IMR-90 (cell line): ENCODE data around the gene ATP11A. TPM values are rescaled to one million over a fixed set of nuclear protein-coding genes. Genes with fewer than 3 reads are reported as not detected.

ENCODE experiments used
- ATAC-seq: fragments of 200-7000 bp; cut with Tn5 transposase; 2 replicates; pipeline ENCODE4 v1.9.1; 2020; ENCODE audit warnings: low read depth, mild to moderate bottlenecking, moderate library complexity
- BruUV-seq: library from RNA; stranded (reverse); fragments of 400-500 nt; replicated peaks from 2 replicates; lab custom pipeline; 2021; lab: Mats Ljungman, UMichigan
- CTCF ChIA-PET: fragments of 300-600 bp; formaldehyde crosslinking; extraction: SDS; loops from one replicate; lab custom pipeline; 2021; ENCODE audit warnings: antibody characterized with exemption; lab: Yijun Ruan, JAX
- POLR2A ChIA-PET: fragments of 300-600 bp; sonication (Branson Sonifier 250); formaldehyde crosslinking; loops from one replicate; lab custom pipeline; 2022; ENCODE audit warnings: antibody characterized with exemption; ENCODE audit not compliant: unreplicated experiment; lab: Charles Lee
- DNase-seq: peaks from one replicate; pipeline ENCODE4 v3.0.0; 2013
- H2AFZ ChIP-seq: replicated peaks from 2 replicates; pipeline ENCODE3; 2013; ENCODE audit warnings: low read length, mild to moderate bottlenecking; ENCODE audit not compliant: poor library complexity
- H2AK5ac ChIP-seq: 2 replicates; pipeline ENCODE4 v1.6.1; 2013; ENCODE audit warnings: low read depth, low read length, inconsistent platforms
- H2AK9ac ChIP-seq: replicated peaks from 2 replicates; pipeline ENCODE3; 2013; ENCODE audit warnings: mild to moderate bottlenecking, low read depth, low read length, moderate library complexity; ENCODE audit not compliant: poor library complexity
- H2BK120ac ChIP-seq: 2 replicates; pipeline ENCODE4 v1.6.1; 2013; ENCODE audit warnings: low read depth, low read length, inconsistent platforms
- H2BK15ac ChIP-seq: 3 replicates; pipeline ENCODE4 v1.6.1; 2013; ENCODE audit warnings: low read depth, low read length, inconsistent platforms
- H2BK20ac ChIP-seq: 2 replicates; pipeline ENCODE4 v1.6.1; 2013; ENCODE audit warnings: low read depth, mild to moderate bottlenecking, inconsistent platforms, low read length, moderate library complexity
- H2BK5ac ChIP-seq: 2 replicates; pipeline ENCODE4 v1.6.1; 2013; ENCODE audit warnings: mild to moderate bottlenecking, low read depth, low read length, inconsistent platforms; ENCODE audit not compliant: poor library complexity, severe bottlenecking
- H3K14ac ChIP-seq: replicated peaks from 2 replicates; pipeline ENCODE4 v1.6.1; 2013; ENCODE audit warnings: low read depth, low read length, inconsistent platforms
- H3K18ac ChIP-seq: 2 replicates; pipeline ENCODE4 v1.6.1; 2013; ENCODE audit warnings: low read depth, low read length, control low read depth
- H3K23ac ChIP-seq: 2 replicates; pipeline ENCODE4 v1.6.1; 2013; ENCODE audit warnings: low read depth, low read length, inconsistent platforms
- H3K27ac ChIP-seq: 2 replicates; pipeline ENCODE4 v1.5.1; 2013; ENCODE audit warnings: mild to moderate bottlenecking, control low read depth, low read length; ENCODE audit not compliant: insufficient read depth
- H3K27me3 ChIP-seq: 2 replicates; pipeline ENCODE4 v1.6.1; 2013; ENCODE audit warnings: low read length; ENCODE audit not compliant: control insufficient read depth, insufficient read depth
- H3K36me3 ChIP-seq: 2 replicates; pipeline ENCODE4 v1.6.1; 2013; ENCODE audit warnings: low read length, mixed read lengths; ENCODE audit not compliant: control insufficient read depth, insufficient read depth
- H3K4ac ChIP-seq: 2 replicates; pipeline ENCODE4 v1.6.1; 2013; ENCODE audit warnings: low read depth, low read length, inconsistent platforms
- H3K4me1 ChIP-seq: 2 replicates; pipeline ENCODE4 v1.6.1; 2013; ENCODE audit warnings: low read length, mixed read lengths; ENCODE audit not compliant: control insufficient read depth, insufficient read depth
- H3K4me2 ChIP-seq: 2 replicates; pipeline ENCODE4 v1.6.1; 2013; ENCODE audit warnings: low read depth, mild to moderate bottlenecking, control low read depth, low read length, moderate library complexity
- H3K4me3 ChIP-seq: 2 replicates; pipeline ENCODE4 v1.5.1; 2013; ENCODE audit warnings: low read depth, mild to moderate bottlenecking, control low read depth, low read length, moderate library complexity; ENCODE audit not compliant: insufficient read depth
- H3K56ac ChIP-seq: 2 replicates; pipeline ENCODE4 v1.6.1; 2013; ENCODE audit warnings: low read length, inconsistent platforms; ENCODE audit not compliant: insufficient read depth; ENCODE audit errors: extremely low read depth
- H3K79me1 ChIP-seq, 2 experiments: 2 replicates each; pipeline ENCODE4 v1.6.1; 2013; ENCODE audit warnings: low read length in 2 of 2, inconsistent platforms in 1 of 2, low read depth in 1 of 2
- H3K9ac ChIP-seq: 2 replicates; pipeline ENCODE4 v1.6.1; 2013; ENCODE audit warnings: low read depth, low read length, control low read depth
- H3K9me1 ChIP-seq: 2 replicates; pipeline ENCODE4 v1.6.1; 2013; ENCODE audit warnings: low read length, inconsistent platforms; ENCODE audit not compliant: insufficient read depth
- H3K9me3 ChIP-seq: 2 replicates; pipeline ENCODE4 v1.6.1; 2013; ENCODE audit warnings: low read length; ENCODE audit not compliant: control insufficient read depth, insufficient read depth
- H4K20me1 ChIP-seq: 2 replicates; pipeline ENCODE4 v1.6.1; 2013; ENCODE audit warnings: low read length, inconsistent platforms; ENCODE audit not compliant: insufficient read depth
- H4K5ac ChIP-seq: 2 replicates; pipeline ENCODE4 v1.6.1; 2013; ENCODE audit warnings: mild to moderate bottlenecking, low read depth, low read length, control low read depth
- H4K8ac ChIP-seq, 2 experiments: 2 replicates each; pipeline ENCODE4 v1.6.1; 2013; ENCODE audit warnings: low read depth in 2 of 2, low read length in 2 of 2, control low read depth in 1 of 2, inconsistent platforms in 1 of 2
- H4K91ac ChIP-seq: 2 replicates; pipeline ENCODE4 v1.6.1; 2013; ENCODE audit warnings: low read depth, low read length, inconsistent platforms; ENCODE audit not compliant: insufficient read depth
- BHLHE40 ChIP-seq: fragments of 150-350 bp; IDR thresholded peaks from 2 replicates; pipeline ENCODE4 v1.6.1; 2016; ENCODE audit warnings: mild to moderate bottlenecking, low read depth, low read length
- CEBPB ChIP-seq: IDR thresholded peaks from 2 replicates; pipeline ENCODE4 v1.6.1; 2012; ENCODE audit warnings: low read depth, low read length, improper control_type of control experiment
- CHD1 ChIP-seq: IDR thresholded peaks from 2 replicates; pipeline ENCODE4 v1.6.1; 2012; ENCODE audit warnings: low read depth, low read length, improper control_type of control experiment
- FOS ChIP-seq: fragments of 150-350 bp; IDR thresholded peaks from 2 replicates; pipeline ENCODE4 v1.6.1; 2016; ENCODE audit warnings: low read depth, low read length
- MAFK ChIP-seq: IDR thresholded peaks from 2 replicates; pipeline ENCODE4 v1.6.1; 2012; ENCODE audit warnings: low read depth, low read length, improper control_type of control experiment
- MAZ ChIP-seq: IDR thresholded peaks from 2 replicates; pipeline ENCODE4 v1.6.1; 2012; ENCODE audit warnings: low read depth, mild to moderate bottlenecking, low read length, improper control_type of control experiment, moderate library complexity, borderline replicate concordance
- MXI1 ChIP-seq: IDR thresholded peaks from 2 replicates; pipeline ENCODE4 v1.6.1; 2012; ENCODE audit warnings: low read depth, mild to moderate bottlenecking, low read length, moderate library complexity, borderline replicate concordance
- NFE2L2 ChIP-seq: fragments of 150-350 bp; IDR thresholded peaks from 2 replicates; pipeline ENCODE4 v1.6.1; 2016; ENCODE audit warnings: low read depth, mild to moderate bottlenecking, low read length
- POLR2A ChIP-seq: IDR thresholded peaks from 2 replicates; pipeline ENCODE4 v1.6.1; 2012; ENCODE audit warnings: mild to moderate bottlenecking, low read depth, low read length
- RAD21 ChIP-seq: IDR thresholded peaks from 2 replicates; pipeline ENCODE4 v1.6.1; 2012; ENCODE audit warnings: low read length, improper control_type of control experiment
- RCOR1 ChIP-seq: IDR thresholded peaks from 2 replicates; pipeline ENCODE4 v1.6.1; 2012; ENCODE audit warnings: mild to moderate bottlenecking, low read length, improper control_type of control experiment; ENCODE audit not compliant: insufficient replicate concordance
- RFX5 ChIP-seq: IDR thresholded peaks from 2 replicates; pipeline ENCODE4 v1.8.0; 2012; ENCODE audit warnings: low read depth, mild to moderate bottlenecking, low read length, moderate library complexity
- SMC3 ChIP-seq: fragments of 150-350 bp; IDR thresholded peaks from 2 replicates; pipeline ENCODE4 v1.6.1; 2016; ENCODE audit warnings: low read depth, mild to moderate bottlenecking, antibody characterized with exemption, low read length, moderate library complexity
- WGBS, 2 experiments: methylation state at CpG; one replicate each; pipeline versions ENCODE4 v1.1.5 to v1.1.7; 2013; ENCODE audit warnings: missing lambda C conversion rate in 2 of 2; ENCODE audit not compliant: insufficient read length in 1 of 2; ENCODE audit errors: extremely low coverage in 2 of 2; 5-methylcytosine and 5-hydroxymethylcytosine counted together
- dilution Hi-C: fragments of 300-500 bp; cut with HindIII; formaldehyde crosslinking; loops from one replicate; pipeline ENCODE4 v1.14.3; 2018; ENCODE audit warnings: low sequenced_read_pairs; ENCODE audit not compliant: unreplicated experiment
- in situ Hi-C: fragments of 300-500 bp; cut with MboI; formaldehyde crosslinking; loops from 3 replicates; pipeline ENCODE4 v1.14.3; 2019; ENCODE audit warnings: low sequenced_read_pairs, inconsistent platforms, mixed read lengths
- intact Hi-C: fragments of 100-400 bp; cut with micrococcal nuclease; formaldehyde crosslinking; loops from 2 replicates; pipeline ENCODE4 v1.10.0; 2022
- polyA plus RNA-seq, 3 experiments: library from polyadenylated mRNA; depleted of rRNA; stranded (reverse); fragments of >200 nt; gene quantifications; 2 replicates each; pipeline ENCODE4 v1.2.3, GENCODE V29; 2012; ENCODE audit warnings: low replicate concordance in 1 of 3
- total RNA-seq: library from RNA; depleted of rRNA; stranded (reverse); fragments of >200 nt; gene quantifications from 2 replicates; pipeline ENCODE4 v1.2.3, GENCODE V29; 2012
- TF ChIP-seq, protein P1 (sequence below): conservative IDR thresholded peaks from 2 replicates; pipeline ENCODE4 v1.5.1; 2012; ENCODE audit warnings: mild to moderate bottlenecking, low read depth, low read length, improper control_type of control experiment
- TF ChIP-seq, protein P2 (sequence below): fragments of 150-350 bp; IDR thresholded peaks from 2 replicates; pipeline ENCODE4 v1.6.1; 2016; ENCODE audit warnings: low read depth, mild to moderate bottlenecking, low read length, moderate library complexity, borderline replicate concordance
- TF ChIP-seq, protein P3 (sequence below): fragments of 150-350 bp; IDR thresholded peaks from 2 replicates; pipeline ENCODE4 v1.6.1; 2017; ENCODE audit warnings: mild to moderate bottlenecking, antibody characterized with exemption, low read length, low read depth

ATP11A gene
- total and polyA plus RNA-seq, 2 of the 4 experiments (the other 2 are of a cell fraction): 8.4 to 12.0 TPM

GRCh38 chr13:112833551-112834257, 143.9 kb downstream of the ATP11A start:
- Histone ChIP-seq H3K4me3 (no peak overlapping the region), H4K91ac (no peak overlapping the region), H3K79me1 (no peaks in the 10 kb centered on the region), H3K4ac (no peak overlapping the region), H4K20me1 (peaks cover 9% of the 10 kb centered on the region; the same call in 1 of the 2 replicates), H2BK5ac (no peak overlapping the region), H3K27ac (no peak overlapping the region), H4K8ac (no peak overlapping the region), H3K4me1 (no peaks in the 10 kb centered on the region), H3K36me3 (peaks cover 59% of the 10 kb centered on the region), H2BK120ac (no peak overlapping the region), H3K9me1 (peaks cover 7% of the 10 kb centered on the region), H2BK15ac (no peak overlapping the region), H2AK9ac (no peak overlapping the region), H3K4me2 (no peak overlapping the region), H4K5ac (no peak overlapping the region), H2BK20ac (no peak overlapping the region), H3K18ac (no peak overlapping the region), H3K56ac (no peak overlapping the region), H2AFZ (no peak overlapping the region), H2AK5ac (no peak overlapping the region), H3K9ac (no peak overlapping the region), H3K27me3 (no peaks in the 10 kb centered on the region), H3K14ac (no peak overlapping the region), H3K9me3 (no peaks in the 10 kb centered on the region), H3K23ac (no peak overlapping the region)
- BruUV-seq: no TSS peak
- TF ChIP-seq RCOR1 (no peak), RFX5 (no peak), MAZ (no peak), MAFK (no peak), FOS (no peak), NFE2L2 (no peak), CEBPB (no peak), SMC3 (no peak), POLR2A (no peak), MXI1 (no peak), RAD21 (no peak), CHD1 (no peak), BHLHE40 (no peak)
- TF ChIP-seq, protein P1, sequence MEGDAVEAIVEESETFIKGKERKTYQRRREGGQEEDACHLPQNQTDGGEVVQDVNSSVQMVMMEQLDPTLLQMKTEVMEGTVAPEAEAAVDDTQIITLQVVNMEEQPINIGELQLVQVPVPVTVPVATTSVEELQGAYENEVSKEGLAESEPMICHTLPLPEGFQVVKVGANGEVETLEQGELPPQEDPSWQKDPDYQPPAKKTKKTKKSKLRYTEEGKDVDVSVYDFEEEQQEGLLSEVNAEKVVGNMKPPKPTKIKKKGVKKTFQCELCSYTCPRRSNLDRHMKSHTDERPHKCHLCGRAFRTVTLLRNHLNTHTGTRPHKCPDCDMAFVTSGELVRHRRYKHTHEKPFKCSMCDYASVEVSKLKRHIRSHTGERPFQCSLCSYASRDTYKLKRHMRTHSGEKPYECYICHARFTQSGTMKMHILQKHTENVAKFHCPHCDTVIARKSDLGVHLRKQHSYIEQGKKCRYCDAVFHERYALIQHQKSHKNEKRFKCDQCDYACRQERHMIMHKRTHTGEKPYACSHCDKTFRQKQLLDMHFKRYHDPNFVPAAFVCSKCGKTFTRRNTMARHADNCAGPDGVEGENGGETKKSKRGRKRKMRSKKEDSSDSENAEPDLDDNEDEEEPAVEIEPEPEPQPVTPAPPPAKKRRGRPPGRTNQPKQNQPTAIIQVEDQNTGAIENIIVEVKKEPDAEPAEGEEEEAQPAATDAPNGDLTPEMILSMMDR: no peak
- TF ChIP-seq, protein P2, sequence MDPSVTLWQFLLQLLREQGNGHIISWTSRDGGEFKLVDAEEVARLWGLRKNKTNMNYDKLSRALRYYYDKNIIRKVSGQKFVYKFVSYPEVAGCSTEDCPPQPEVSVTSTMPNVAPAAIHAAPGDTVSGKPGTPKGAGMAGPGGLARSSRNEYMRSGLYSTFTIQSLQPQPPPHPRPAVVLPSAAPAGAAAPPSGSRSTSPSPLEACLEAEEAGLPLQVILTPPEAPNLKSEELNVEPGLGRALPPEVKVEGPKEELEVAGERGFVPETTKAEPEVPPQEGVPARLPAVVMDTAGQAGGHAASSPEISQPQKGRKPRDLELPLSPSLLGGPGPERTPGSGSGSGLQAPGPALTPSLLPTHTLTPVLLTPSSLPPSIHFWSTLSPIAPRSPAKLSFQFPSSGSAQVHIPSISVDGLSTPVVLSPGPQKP: no peak
- TF ChIP-seq, protein P3, sequence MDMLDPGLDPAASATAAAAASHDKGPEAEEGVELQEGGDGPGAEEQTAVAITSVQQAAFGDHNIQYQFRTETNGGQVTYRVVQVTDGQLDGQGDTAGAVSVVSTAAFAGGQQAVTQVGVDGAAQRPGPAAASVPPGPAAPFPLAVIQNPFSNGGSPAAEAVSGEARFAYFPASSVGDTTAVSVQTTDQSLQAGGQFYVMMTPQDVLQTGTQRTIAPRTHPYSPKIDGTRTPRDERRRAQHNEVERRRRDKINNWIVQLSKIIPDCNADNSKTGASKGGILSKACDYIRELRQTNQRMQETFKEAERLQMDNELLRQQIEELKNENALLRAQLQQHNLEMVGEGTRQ: no peak
- dilution Hi-C loops (no loop called here), intact Hi-C loops (no loop called here), in situ Hi-C loops (no loop called here)
- DNase-seq: no peak
- ATAC-seq: no peak
- WGBS, 2 experiments: 100% methylated on average over 8 of the region's 25 CpGs; no CpG with 5 or more reads in 1 of the 2 experiments
- POLR2A ChIA-PET: no interaction called here
- CTCF ChIA-PET: no interaction called here
